Activated CD4-positive, alpha-beta T cell treated with anti-CD3 and anti-CD28 coated beads, Interleukin-2, amount 50 U/mL, for 4 hours (primary cell): ENCODE results near the gene SHFL.
A peak's percentile ranks its signal among the peaks of the same experiment; 100 is the strongest.

Experiments
- DNase-seq, 2 experiments: peaks; one replicate each; pipeline ENCODE4 v3.0.0-alpha.2; 2020

SHFL gene

DNA sequence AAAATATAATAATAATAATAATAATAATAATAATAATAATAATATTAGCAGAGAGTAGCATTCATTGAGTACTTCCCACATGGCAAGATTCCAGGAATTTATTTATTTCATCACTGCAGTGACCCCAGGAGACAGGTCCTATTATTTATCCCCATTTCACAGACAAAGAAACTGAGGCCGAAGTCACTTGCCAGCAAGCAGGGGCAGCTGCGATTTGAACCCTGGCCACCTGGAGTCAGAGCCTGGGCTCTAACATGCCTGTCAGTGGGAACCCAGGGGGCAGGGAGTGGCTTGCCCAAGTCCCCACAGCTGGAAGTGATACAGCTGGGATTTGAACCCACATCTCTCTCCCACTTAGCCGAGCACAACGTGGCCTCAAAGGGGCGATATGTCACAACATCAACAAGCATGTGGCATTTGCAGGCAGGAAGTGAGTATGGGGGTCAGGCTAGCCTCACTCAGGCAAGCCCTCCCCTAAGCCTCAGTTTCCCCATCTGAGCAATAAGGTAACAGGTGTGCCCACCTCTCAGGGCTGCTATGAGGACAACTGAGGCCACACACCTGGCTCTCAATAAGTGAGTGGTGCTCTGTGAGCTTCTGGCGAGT lies 2.9 kb downstream of the SHFL start:
- no peak for DNase-seq

GRCh38 chr19:10089801-10090375 lies 3.8 kb downstream of the SHFL start:
- no peak for DNase-seq

GRCh38 chr19:10091370-10091687 lies 5.2 kb downstream of the SHFL start:
- no peak for DNase-seq

- no peak for DNase-seq
These were observed 6.0 kb downstream of the SHFL start for GRCh38 chr19:10091895-10092641.

DNA sequence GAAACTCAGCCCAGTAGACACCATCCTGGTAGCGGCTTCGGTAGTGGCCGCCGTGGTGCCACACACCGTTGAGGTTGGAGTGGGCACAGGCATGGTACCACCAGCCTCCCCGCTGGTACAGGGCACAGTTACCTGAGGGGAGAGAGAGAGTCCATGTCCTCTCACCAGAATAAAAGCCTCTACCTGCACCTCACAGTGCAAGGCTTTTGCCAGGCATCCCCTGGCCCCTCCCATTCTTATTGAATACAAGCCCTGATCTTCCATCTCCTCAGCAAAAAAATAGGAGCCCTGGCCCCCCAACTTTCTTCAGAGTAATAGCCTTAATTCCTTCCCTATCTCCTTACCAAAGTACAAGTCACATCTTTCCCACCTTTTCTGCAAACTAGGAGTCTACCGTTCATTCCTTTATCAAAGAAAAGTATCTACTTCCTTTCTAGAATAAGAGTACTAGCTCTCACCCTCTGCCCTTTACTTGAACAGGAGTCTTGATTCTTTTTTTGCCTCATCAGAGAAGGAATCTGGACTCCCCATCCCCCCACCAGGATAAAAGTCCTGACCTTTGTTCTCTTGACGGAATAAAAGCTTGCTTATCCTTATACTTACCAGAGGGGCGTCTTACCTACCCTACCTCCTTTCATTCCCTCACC lies 6.7 kb downstream of the SHFL start:
- DNase-seq = no peak

- no peak for DNase-seq
These were observed 7.4 kb downstream of the SHFL start for GRCh38 chr19:10093295-10094186.

GRCh38 chr19:10095622-10095947 lies 9.5 kb downstream of the SHFL start:
- DNase-seq = no peak

DNA sequence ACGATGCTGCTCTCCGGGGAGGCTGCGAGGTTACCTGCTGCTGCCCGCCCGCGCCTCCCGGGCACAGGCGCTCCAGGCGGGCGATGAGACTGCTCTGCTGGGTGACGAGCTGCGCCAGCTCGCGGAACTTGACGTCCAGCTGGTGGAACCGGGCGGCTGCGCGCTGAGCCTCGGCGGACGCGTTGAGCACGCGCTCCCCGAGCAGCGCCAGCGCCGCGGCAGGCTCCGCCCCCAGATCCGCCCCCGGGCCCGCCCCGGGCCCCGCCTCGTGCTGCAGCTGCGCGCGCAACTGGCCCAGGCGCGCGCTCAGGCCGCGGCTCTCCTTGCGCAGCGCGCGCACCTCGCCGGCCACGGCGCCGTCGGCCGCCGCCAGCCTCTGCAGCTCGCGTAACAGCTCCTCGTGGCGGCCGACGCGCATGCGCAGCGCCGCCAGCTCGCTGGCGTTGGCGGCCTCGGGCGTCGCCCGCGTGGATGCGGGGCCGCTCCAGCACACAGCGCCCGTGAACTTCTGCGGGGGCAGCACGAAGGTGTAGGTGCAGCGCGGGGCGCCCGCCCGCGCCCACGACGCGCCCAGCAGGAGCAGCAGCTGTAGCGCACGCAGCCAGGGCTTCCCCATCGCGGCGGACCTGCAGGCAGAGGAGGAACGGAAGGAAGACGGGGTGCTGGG lies 10.0 kb downstream of the SHFL start:
- peak; percentile 77 to 83 for DNase-seq

DNA sequence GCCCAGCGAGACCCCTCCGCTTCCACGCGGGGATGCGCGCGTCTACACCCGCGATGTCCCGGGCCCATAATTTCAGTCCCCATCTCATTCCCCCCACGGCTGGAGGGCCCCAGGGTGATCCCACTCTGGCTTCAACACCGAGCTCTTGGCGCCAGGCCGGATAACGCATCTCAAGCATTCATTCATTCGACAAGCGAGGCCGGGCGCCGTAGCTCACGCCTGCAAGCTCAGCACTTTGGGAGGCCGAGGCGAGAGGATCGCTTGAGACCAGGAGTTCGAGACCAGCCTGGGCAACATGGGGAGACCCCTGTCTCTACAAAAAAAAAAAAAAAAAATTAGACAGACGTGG lies 10.5 kb downstream of the SHFL start:
- no peak for DNase-seq

DNA sequence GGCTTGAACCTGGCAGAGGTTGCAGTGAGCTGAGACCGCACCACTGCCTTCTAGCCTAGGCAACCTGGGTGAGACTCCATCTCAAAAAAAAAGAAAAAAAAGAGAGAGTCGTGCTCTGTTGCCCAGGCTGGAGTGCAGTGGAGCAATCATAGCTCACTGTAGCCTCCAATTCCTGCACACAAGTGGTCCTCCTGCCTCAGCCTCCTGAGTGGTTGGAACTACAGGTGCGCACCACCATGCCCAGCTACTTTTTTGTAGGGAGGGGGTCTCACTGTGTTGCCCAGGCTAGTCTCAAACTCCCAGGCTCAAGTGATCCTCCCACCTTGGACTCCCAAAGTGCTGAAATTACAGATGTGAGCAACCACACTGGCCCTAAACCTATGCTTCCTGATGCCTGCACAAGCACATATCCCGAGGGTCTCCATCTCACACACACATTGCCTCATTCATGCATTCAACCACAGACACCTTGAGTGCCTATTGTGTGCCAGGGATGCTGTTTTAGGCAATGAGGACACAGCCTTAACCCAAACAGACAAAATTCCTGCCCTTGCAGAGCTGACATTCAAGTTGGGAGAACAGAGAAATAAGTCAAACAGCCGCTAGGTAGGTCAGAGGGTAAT lies 14.2 kb downstream of the SHFL start:
- DNase-seq = no peak

GRCh38 chr19:10102787-10103236 lies 16.7 kb downstream of the SHFL start:
- DNase-seq = no peak

DNA sequence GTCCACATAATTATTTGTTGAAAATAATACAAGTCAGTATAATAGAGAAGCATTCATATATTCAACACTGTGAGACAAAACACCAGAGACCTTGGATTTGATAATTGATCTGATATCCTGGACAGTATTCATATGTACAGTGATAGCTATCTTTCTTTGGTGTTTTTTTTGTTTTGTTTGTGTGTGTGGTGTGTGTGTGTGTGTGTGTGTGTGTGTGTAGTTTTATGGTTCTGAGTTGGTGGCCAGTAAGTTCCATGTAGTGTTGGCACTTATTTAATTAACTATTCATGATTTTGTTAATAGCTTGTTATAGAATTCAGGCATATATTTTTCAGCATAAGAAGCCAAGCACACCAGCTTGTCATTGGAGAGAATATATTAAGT lies 18.0 kb downstream of the SHFL start:
- DNase-seq = no peak

DNA sequence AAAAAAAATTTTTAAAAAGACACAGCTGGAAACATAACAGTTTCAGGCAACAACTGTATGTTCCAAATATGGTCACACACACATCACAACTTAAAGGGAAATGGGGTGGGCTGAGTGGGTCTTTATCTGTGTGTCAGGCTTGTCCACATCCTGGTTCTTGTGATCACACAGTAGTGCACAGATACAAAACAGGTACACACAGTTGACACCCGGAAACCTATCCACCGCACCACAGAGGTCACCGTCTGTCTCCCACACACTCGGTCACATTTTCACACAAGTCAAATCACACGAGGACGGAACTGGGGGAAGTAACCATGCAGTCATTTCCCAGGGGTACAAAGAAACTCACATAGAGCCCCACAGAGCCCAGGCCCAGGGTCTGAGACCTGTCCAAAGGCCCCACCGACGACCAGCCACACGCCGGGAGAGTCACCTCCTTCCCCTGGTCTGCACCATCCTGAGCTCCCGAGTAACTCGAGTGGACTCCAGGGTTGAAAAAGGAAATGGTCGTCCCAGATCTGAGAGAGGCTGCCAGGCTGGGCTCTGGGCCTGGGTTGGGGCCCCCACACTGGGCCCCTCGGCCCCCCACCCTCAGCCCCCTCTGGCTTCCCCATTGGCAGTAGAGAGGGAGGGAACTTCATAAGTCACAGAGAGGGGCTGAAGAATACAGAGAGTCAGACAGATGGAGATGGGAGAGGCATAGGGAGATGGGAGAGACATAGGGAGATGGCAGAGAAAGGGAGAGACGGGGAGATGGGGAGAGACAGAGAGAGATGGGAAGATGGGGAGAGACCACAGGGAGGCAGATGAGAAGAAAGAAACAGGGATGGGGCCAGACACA lies 18.8 kb downstream of the SHFL start:
- peak; percentile 69 to 74 for DNase-seq

GRCh38 chr19:10105509-10106099 lies 19.5 kb downstream of the SHFL start:
- DNase-seq = peak; percentile 81 to 85

GRCh38 chr19:10106100-10106936 lies 20.2 kb downstream of the SHFL start, which contains the start of gene PPAN:
Gene PPAN, plus strand, starts transcription at chr19:10106362. Its CDS starts 33 bp downstream, at chr19:10106395.
- DNase-seq = peak; percentile 93 to 95

DNA sequence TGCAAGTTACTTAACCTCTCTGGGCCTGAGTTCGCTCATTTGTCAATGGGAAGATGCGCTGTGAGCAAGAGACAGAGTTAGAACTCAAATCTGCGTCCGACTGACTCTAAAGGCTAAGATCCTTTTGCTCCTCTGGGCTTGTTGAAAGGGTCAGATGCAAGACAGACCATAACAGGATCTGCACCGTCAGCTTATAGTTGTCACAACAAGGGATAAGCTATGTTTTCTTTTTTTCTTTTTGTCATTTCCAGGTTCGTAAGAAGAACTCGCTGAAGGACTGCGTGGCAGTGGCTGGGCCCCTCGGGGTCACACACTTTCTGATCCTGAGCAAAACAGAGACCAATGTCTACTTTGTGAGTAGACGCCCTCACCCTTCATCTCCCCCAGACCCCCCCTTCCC lies 21.1 kb downstream of the SHFL start:
- DNase-seq = no peak

DNA sequence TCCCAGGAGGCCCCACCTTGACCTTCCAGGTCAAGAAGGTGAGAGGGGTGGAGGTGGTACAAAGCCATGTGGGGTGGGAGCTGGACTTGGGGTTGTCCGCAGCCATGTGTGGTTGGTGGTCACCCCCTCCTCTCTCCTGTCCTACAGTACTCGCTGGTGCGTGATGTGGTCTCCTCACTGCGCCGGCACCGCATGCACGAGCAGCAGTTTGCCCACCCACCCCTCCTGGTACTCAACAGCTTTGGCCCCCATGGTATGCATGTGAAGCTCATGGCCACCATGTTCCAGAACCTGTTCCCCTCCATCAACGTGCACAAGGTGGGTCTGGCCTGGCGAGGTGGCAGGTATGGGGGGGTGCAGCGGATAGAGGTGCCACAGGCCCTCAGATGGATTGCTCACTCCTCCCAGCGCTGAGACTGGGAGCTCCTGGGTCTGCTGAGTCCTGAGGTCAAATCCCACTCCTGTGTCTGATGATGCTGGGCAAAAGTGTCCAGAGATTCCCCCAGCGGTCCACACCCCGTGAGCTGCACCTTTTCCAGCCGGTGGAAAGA lies 21.8 kb downstream of the SHFL start:
- no peak for DNase-seq

DNA sequence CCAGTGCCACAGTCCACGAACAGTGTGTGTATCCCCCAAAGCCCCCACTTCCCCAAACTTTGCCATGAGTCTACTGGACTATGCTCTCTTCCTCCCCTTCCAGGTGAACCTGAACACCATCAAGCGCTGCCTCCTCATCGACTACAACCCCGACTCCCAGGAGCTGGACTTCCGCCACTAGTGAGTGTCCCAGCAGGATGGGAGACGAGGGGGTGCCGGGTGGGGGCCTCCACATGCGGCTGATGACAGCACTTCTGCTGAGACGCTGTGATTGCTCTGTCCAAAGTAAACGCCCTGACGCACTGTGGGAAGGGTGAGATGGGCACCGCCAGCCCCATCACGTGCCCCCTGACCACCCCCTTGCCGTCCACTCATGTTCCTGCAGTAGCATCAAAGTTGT lies 23.4 kb downstream of the SHFL start:
- DNase-seq = no peak
